ENCODE measurements around the gene CYP20A1. TPM values are rescaled to one million over a fixed set of nuclear protein-coding genes. Genes with fewer than 3 reads are reported as not detected.

Gene CYP20A1
- total and polyA plus RNA-seq, 2 of the 8 experiments (the other 6 are each of a cell fraction or from before 2014, with no cell fraction given): 6.2 to 21.5 TPM

- Histone ChIP-seq H2BK5ac (ENCODE audit: low read depth, low read length) (no peak overlapping the region), H2BK12ac (ENCODE audit: low read depth, low read length) (no peak overlapping the region), H4K20me1 (replicated peaks in 1 of 2; ENCODE audit: control insufficient read depth in 1 of 2, insufficient read depth in 2 of 2, low read length in 2 of 2) (no peaks in the 10 kb centered on the region), H3K4me2 (ENCODE audit: insufficient read depth in 1 of 2, low read depth in 2 of 2, low read length in 2 of 2) (no peak overlapping the region), H3K36me3 (ENCODE audit: control insufficient read depth in 2 of 4, insufficient read depth in 4 of 4, low read length in 3 of 4) (no peaks in the 10 kb centered on the region), H3K4ac (replicated peaks; ENCODE audit: insufficient read length, low read depth, low read length) (no peak overlapping the region), H3K23me2 (ENCODE audit: low read depth, low read length) (no peaks in the 10 kb centered on the region), H2AK5ac (ENCODE audit: low read depth, low read length) (no peak overlapping the region), H3K18ac (ENCODE audit: extremely low read depth, low read length) (no peak overlapping the region), H3K9ac (replicated peaks in 1 of 4; ENCODE audit: extremely low read depth in 1 of 4, low read depth in 3 of 4, low read length in 3 of 4) (no peak overlapping the region), H3K79me2 (ENCODE audit: control insufficient read depth in 1 of 2, insufficient read depth in 2 of 2, low read length in 2 of 2) (no peaks in the 10 kb centered on the region), H4K5ac (ENCODE audit: insufficient read length, low read depth, low read length) (no peak overlapping the region), H2BK15ac (ENCODE audit: low read length) (no peak overlapping the region), H3K9me3 (ENCODE audit: insufficient read depth in 2 of 2, low read depth in 1 of 2, low read length in 1 of 2) (no peaks in the 10 kb centered on the region), H2AFZ (ENCODE audit: low read length) (no peak overlapping the region), H3K4me3 (ENCODE audit: extremely low read depth in 1 of 4, insufficient read depth in 2 of 4, low read depth in 3 of 4, low read length in 4 of 4) (no peak overlapping the region), H3K27ac (ENCODE audit: low read depth, low read length) (no peak overlapping the region), H4K8ac (ENCODE audit: extremely low read depth, insufficient read depth, low read length) (no peak overlapping the region), H3K23ac (ENCODE audit: insufficient read length) (no peak overlapping the region), H2BK120ac (replicated peaks; ENCODE audit: low read depth, low read length) (no peak overlapping the region), H3K14ac (ENCODE audit: insufficient read length) (no peak overlapping the region), H3K56ac (replicated peaks; ENCODE audit: insufficient read length, low read depth, low read length) (no peak overlapping the region), H4K91ac (replicated peaks; ENCODE audit: insufficient read length, low read length) (no peak overlapping the region), H3K79me1 (ENCODE audit: low read depth, low read length) (no peaks in the 10 kb centered on the region), H3K4me1 (replicated peaks in 1 of 4; ENCODE audit: control insufficient read depth in 3 of 4, insufficient read depth in 4 of 4, low read length in 3 of 4) (no peaks in the 10 kb centered on the region), H2BK20ac (ENCODE audit: low read length) (no peak overlapping the region), H3K27me3 (replicated peaks in 1 of 4; ENCODE audit: control insufficient read depth in 3 of 4, extremely low read depth in 1 of 4, insufficient read depth in 3 of 4, low read length in 3 of 4) (no peaks in the 10 kb centered on the region)
- 84% methylated on average over 3 of the region's 3 CpGs; no CpG with 5 or more reads in 1 of the 2 experiments for WGBS, 2 experiments (ENCODE audit: extremely low coverage in 1 of 2, insufficient coverage in 1 of 2, insufficient read length in 1 of 2, insufficient replicate concordance in 2 of 2, low coverage in 1 of 2, low lambda C conversion rate in 2 of 2, missing lambda C conversion rate in 1 of 2)
- no peak for DNase-seq (ENCODE audit: low read depth in 1 of 2, low spot score in 2 of 2)
- no peak for FAIRE-seq
- TF ChIP-seq KDM5A (IDR thresholded peaks at IDR 0.05; ENCODE audit: low read length) (no peak), RAD21 (IDR thresholded peaks at IDR 0.05 in 1 of 2, conservative IDR thresholded peaks at IDR 0.05 in 1 of 2; ENCODE audit: low read depth in 2 of 2, low read length in 2 of 2) (no peak), POLR2A (IDR thresholded peaks at IDR 0.05; ENCODE audit: control extremely low read depth in 1 of 2, low read depth in 2 of 2, low read length in 2 of 2) (no peak), USF2 (IDR thresholded peaks at IDR 0.05; ENCODE audit: low read length) (no peak), FOSL1 (IDR thresholded peaks at IDR 0.05; ENCODE audit: insufficient read depth, low read depth, low read length) (no peak), CHD1 (IDR thresholded peaks at IDR 0.05; ENCODE audit: low read depth, low read length) (no peak), CREB1 (IDR thresholded peaks at IDR 0.05) (no peak), GTF2F1 (IDR thresholded peaks at IDR 0.05; ENCODE audit: borderline replicate concordance, low read depth, low read length) (no peak), NANOG (IDR thresholded peaks at IDR 0.05; ENCODE audit: insufficient read depth, low read depth, low read length, poor library complexity, severe bottlenecking) (no peak), EZH2 (IDR thresholded peaks at IDR 0.05; ENCODE audit: low read depth, low read length, severe bottlenecking) (no peak), TAF7 (optimal IDR thresholded peaks at IDR 0.05; ENCODE audit: borderline replicate concordance, low read depth, low read length) (no peak), TBP (IDR thresholded peaks at IDR 0.05; ENCODE audit: low read depth, low read length) (no peak)
- ChIA-PET CTCF (ENCODE audit: partially characterized antibody) (no interaction called here), POLR2A (ENCODE audit: partially characterized antibody) (interaction anchor here (0.6 kb wide), 1 partner anchor 29 kb away, joined by 3 read pairs; no protein-coding TSS in a partner anchor)
These were observed 46.9 kb upstream of the CYP20A1 start for GRCh38 chr2:203191961-203192360.
